Stomach (tissue), 9 donors: ENCODE data around the gene VPS9D1. TPM values are rescaled to one million over a fixed set of nuclear protein-coding genes. Genes with fewer than 3 reads are reported as not detected.
"Not testable (repeated sequence)": the region's sequence is repeated elsewhere in the genome, so short reads cannot be mapped to it uniquely, and the experiment has no call there.

Source experiments
- DNase-seq, 2 donors: peaks; one replicate each; pipeline versions ENCODE4 v3.0.0 to v3.0.0-alpha.2; 2013 to 2019
- H3K27ac ChIP-seq, 5 donors: fragments of 200-600 bp in 4 of 5; sonication (generic) in 4 of 5; one replicate each; pipeline ENCODE4 v1.5.1; 2013 to 2019; ENCODE audit warnings: mild to moderate bottlenecking in 1 of 5, moderate library complexity in 1 of 5
- H3K27me3 ChIP-seq, 3 donors: fragments of 200-600 bp; sonication (generic); one replicate each; pipeline ENCODE4 v1.5.1; 2017 to 2019; ENCODE audit warnings: mixed run types in 1 of 3
- H3K36me3 ChIP-seq, 4 donors: fragments of 200-600 bp; sonication (generic); 1 replicate in 3 of 4; 2 replicates in 1 of 4; pipeline ENCODE4 v1.5.1; 2016 to 2019
- H3K4me1 ChIP-seq, 4 donors: fragments of 200-600 bp; sonication (generic); one replicate each; pipeline ENCODE4 v1.5.1; 2016 to 2019
- H3K4me3 ChIP-seq, 4 donors: fragments of 200-600 bp; sonication (generic) in 3 of 4; one replicate each; pipeline ENCODE4 v1.5.1; 2016 to 2019; ENCODE audit warnings: mild to moderate bottlenecking in 1 of 4
- H3K9me3 ChIP-seq, 4 donors: fragments of 200-600 bp; sonication (generic); one replicate each; pipeline ENCODE4 v1.5.1; 2016 to 2019
- CTCF ChIP-seq, 7 experiments: fragments of 450-650 bp in 4 of 7; fragments of 200-600 bp in 3 of 7; sonication (generic) in 3 of 7; IDR thresholded peaks; one replicate each; pipeline ENCODE4 v1.5.1; 2016 to 2019; ENCODE audit warnings: antibody characterized with exemption in 7 of 7, control low read depth in 2 of 7, mild to moderate bottlenecking in 1 of 7
- EP300 ChIP-seq: sonication (generic); formaldehyde crosslinking; IDR thresholded peaks from one replicate; pipeline ENCODE4 v1.6.1; 2017; ENCODE audit warnings: antibody characterized with exemption
- POLR2A ChIP-seq, 4 donors: fragments of 450-650 bp; IDR thresholded peaks; one replicate each; pipeline ENCODE4 v1.6.1; 2016; ENCODE audit warnings: antibody characterized with exemption in 4 of 4, control low read depth in 2 of 4, mild to moderate bottlenecking in 1 of 4, moderate library complexity in 1 of 4
- POLR2AphosphoS5 ChIP-seq, 3 donors: sonication (generic); formaldehyde crosslinking; IDR thresholded peaks; one replicate each; pipeline ENCODE4 v1.6.1; 2016; ENCODE audit warnings: antibody characterized with exemption in 3 of 3
- WGBS, 5 donors: extraction: QIAGEN DNeasy Blood & Tissue Kit in 3 of 5; methylation state at CpG; one replicate each; pipeline versions ENCODE4 v1.1.5 to v1.1.7; 2013 to 2018; 5-methylcytosine and 5-hydroxymethylcytosine counted together
- intact Hi-C: fragments of 100-400 bp; cut with DNase I; formaldehyde crosslinking; loops from one replicate; pipeline ENCODE4 v1.15.1; 2023; ENCODE audit warnings: low total_unique reads
- polyA plus RNA-seq, 3 donors: library from polyadenylated mRNA; stranded (reverse); fragments of 200-250 nt; gene quantifications; one replicate each; pipeline ENCODE4 v1.2.3, GENCODE V29; 2013
- total RNA-seq, 5 donors: library from RNA; depleted of rRNA; stranded (reverse); fragments of >200 nt; gene quantifications; one replicate each; pipeline versions ENCODE4 v1.1.0 to v1.2.3, GENCODE V29; 2014 to 2016
- donor health status: healthy with polysubstance abuse.
- donor health status: Bipolar disorder and iron deficiency.
- donor health status: healthy.

VPS9D1 gene
- total and polyA plus RNA-seq, 8 donors, result 2.7 to 43.2 (median 8.8) TPM

- Histone ChIP-seq H3K4me3 (no peak overlapping the region), H3K9me3 (no peaks in the 10 kb centered on the region), H3K4me1 (peaks cover 12 to 43% (median 25%) of the 10 kb centered on the region in 4 donors), H3K27me3 (no peaks in the 10 kb centered on the region), H3K27ac (no peak overlapping the region), H3K36me3 (peaks cover 34 to 83% (median 80%) of the 10 kb centered on the region in 4 donors)
- intact Hi-C loops, result no loop called here
- DNase-seq, result no peak
- no peak for TF ChIP-seq CTCF (IDR thresholded peaks at IDR 0.05)
- TF ChIP-seq EP300, result no peak
- no peak for TF ChIP-seq POLR2A (IDR thresholded peaks at IDR 0.05)
- 84 to 94% (median 92%) methylated on average over 9 to 13 of the region's 13 CpGs for WGBS, 5 donors
Observed at GRCh38 chr16:89691986-89692569, 28.6 kb downstream of the VPS9D1 start.

GRCh38 chr16:89691231-89691985 is 29.3 kb downstream of the VPS9D1 start:
- no peaks in the 10 kb centered on the region for H3K9me3 ChIP-seq
- H3K4me1 ChIP-seq, result peaks cover 12 to 38% (median 25%) of the 10 kb centered on the region in 4 donors
- no peak for DNase-seq
- intact Hi-C loops, result no loop called here
- no peak overlapping the region for H3K27ac ChIP-seq
- H3K27me3 ChIP-seq, result no peaks in the 10 kb centered on the region
- no peak for TF ChIP-seq POLR2A (IDR thresholded peaks at IDR 0.05)
- TF ChIP-seq POLR2AphosphoS5 (IDR thresholded peaks at IDR 0.05), result no peak
- no peak for TF ChIP-seq EP300
- no peak for TF ChIP-seq CTCF (IDR thresholded peaks at IDR 0.05)
- peaks cover 34 to 76% (median 74%) of the 10 kb centered on the region in 4 donors for H3K36me3 ChIP-seq
- H3K4me3 ChIP-seq, result no peak overlapping the region
- WGBS, 5 donors, result 91 to 96% (median 95%) methylated on average over 17 to 21 of the region's 21 CpGs

GRCh38 chr16:89690392-89690901 is 30.3 kb downstream of the VPS9D1 start:
- Histone ChIP-seq H3K27ac (no peak overlapping the region), H3K4me3 (no peak overlapping the region), H3K4me1 (peaks cover 12 to 34% (median 30%) of the 10 kb centered on the region in 4 donors), H3K36me3 (peaks cover 34 to 67% (median 65%) of the 10 kb centered on the region in 4 donors), H3K9me3 (no peaks in the 10 kb centered on the region), H3K27me3 (no peaks in the 10 kb centered on the region)
- no peak for DNase-seq
- no peak for TF ChIP-seq CTCF (IDR thresholded peaks at IDR 0.05)
- TF ChIP-seq POLR2AphosphoS5 (IDR thresholded peaks at IDR 0.05), result no peak
- no peak for TF ChIP-seq POLR2A (IDR thresholded peaks at IDR 0.05)
- TF ChIP-seq EP300, result no peak
- intact Hi-C loops, result no loop called here
- WGBS, 5 donors, result 91 to 97% (median 93%) methylated on average over 15 to 16 of the region's 16 CpGs

GRCh38 chr16:89689621-89690020 is 31.1 kb downstream of the VPS9D1 start:
- H3K9me3 ChIP-seq, intact Hi-C loops, DNase-seq, H3K27me3 ChIP-seq, H3K27ac ChIP-seq, H3K4me3 ChIP-seq: not testable (repeated sequence)
- 73 to 93% (median 87%) methylated on average over 4 of the region's 4 CpGs for WGBS, 5 donors
- peaks cover 34 to 58% (median 56%) of the 10 kb centered on the region in 4 donors for H3K36me3 ChIP-seq
- H3K4me1 ChIP-seq, result peaks cover 12 to 33% (median 29%) of the 10 kb centered on the region in 4 donors
